GM18517 (cell line): Measurements from ENCODE around the gene RASSF3.
"Not testable (repeated sequence)": the region's sequence is repeated elsewhere in the genome, so short reads cannot be mapped to it uniquely, and the experiment has no call there.

Source experiments
- ATAC-seq: cut with Tn5 transposase; IDR thresholded peaks from one replicate; pipeline ENCODE4 v1.9.1; 2021; ENCODE audit warnings: mild to moderate bottlenecking, moderate library complexity; ENCODE audit not compliant: unreplicated experiment

The RASSF3 gene

GRCh38 chr12:64688715-64689114 is 78.4 kb downstream of the RASSF3 start:
- no peak for ATAC-seq

GRCh38 chr12:64690236-64690635 is 79.9 kb downstream of the RASSF3 start:
- ATAC-seq: not testable (repeated sequence)

GRCh38 chr12:64691227-64691794 is 81.0 kb downstream of the RASSF3 start:
- ATAC-seq: no peak

- no peak for ATAC-seq
Measured at GRCh38 chr12:64691795-64692583, 81.7 kb downstream of the RASSF3 start.

- no peak for ATAC-seq
Measured at GRCh38 chr12:64694130-64695040, 84.1 kb downstream of the RASSF3 start.

GRCh38 chr12:64695550-64695949 is 85.3 kb downstream of the RASSF3 start:
- no peak for ATAC-seq

- ATAC-seq: no peak
Measured at GRCh38 chr12:64696080-64696741, 85.9 kb downstream of the RASSF3 start.

GRCh38 chr12:64699504-64700115 is 89.3 kb downstream of the RASSF3 start:
- ATAC-seq: no peak

- ATAC-seq: no peak
Measured at GRCh38 chr12:64700532-64700931, 90.2 kb downstream of the RASSF3 start.

GRCh38 chr12:64701283-64701682 is 91.0 kb downstream of the RASSF3 start:
- ATAC-seq: no peak

GRCh38 chr12:64706306-64706705 is 96.0 kb downstream of the RASSF3 start:
- no peak for ATAC-seq

GRCh38 chr12:64706857-64707256 is 96.6 kb downstream of the RASSF3 start:
- no peak for ATAC-seq

- ATAC-seq: no peak
Measured at GRCh38 chr12:64707362-64707761, 97.1 kb downstream of the RASSF3 start.

GRCh38 chr12:64707926-64708325 is 97.6 kb downstream of the RASSF3 start:
- no peak for ATAC-seq

- ATAC-seq: no peak
Measured at GRCh38 chr12:64709429-64709828, 99.1 kb downstream of the RASSF3 start.

- no peak for ATAC-seq
Measured at GRCh38 chr12:64713376-64713775, 103.1 kb downstream of the RASSF3 start.

GRCh38 chr12:64714551-64714968 is 104.3 kb downstream of the RASSF3 start:
- peak; percentile 82 for ATAC-seq

GRCh38 chr12:64716371-64716770 is 106.1 kb downstream of the RASSF3 start:
- no peak for ATAC-seq

GRCh38 chr12:64716839-64717455 is 106.7 kb downstream of the RASSF3 start:
- ATAC-seq: no peak

GRCh38 chr12:64718649-64719048 is 108.4 kb downstream of the RASSF3 start:
- no peak for ATAC-seq
